NCI-H146 treated with DMSO at 0.1 percent for 48 hours (cell line): ENCODE measurements around the gene ZNF768.
"Not testable (repeated sequence)": the region's sequence is repeated elsewhere in the genome, so short reads cannot be mapped to it uniquely, and the experiment has no call there.

Experiments
- DNase-seq: peaks from one replicate; lab custom pipeline; 2025; ENCODE audit not compliant: unreplicated experiment; lab: John Stamatoyannopoulos, UW

ZNF768 gene

GRCh38 chr16:30533748-30534367 lies 7.5 kb upstream of the ZNF768 start:
- no peak for DNase-seq

- DNase-seq, result no peak
These were observed 6.8 kb upstream of the ZNF768 start for GRCh38 chr16:30533146-30533522.

- DNase-seq, result no peak
These were observed 6.1 kb upstream of the ZNF768 start for GRCh38 chr16:30532285-30533145.

GRCh38 chr16:30530163-30531037 lies 4.0 kb upstream of the ZNF768 start:
- DNase-seq, result no peak

GRCh38 chr16:30528799-30529457 lies 2.6 kb upstream of the ZNF768 start:
- DNase-seq, result no peak

- no peak for DNase-seq
These were observed 1.3 kb upstream of the ZNF768 start for GRCh38 chr16:30527635-30528178.

GRCh38 chr16:30526823-30527634 lies 663 bp upstream of the ZNF768 start:
- peak; percentile 99 for DNase-seq

GRCh38 chr16:30525844-30526136 lies 576 bp downstream of the ZNF768 start:
- no peak for DNase-seq

- no peak for DNase-seq
These were observed 1.5 kb downstream of the ZNF768 start for GRCh38 chr16:30524575-30525568.

GRCh38 chr16:30523768-30524574 lies 2.4 kb downstream of the ZNF768 start:
- DNase-seq, result no peak

GRCh38 chr16:30522702-30523463 lies 3.5 kb downstream of the ZNF768 start:
- not testable (repeated sequence) for DNase-seq

GRCh38 chr16:30521873-30522641 lies 4.3 kb downstream of the ZNF768 start:
- no peak for DNase-seq

- DNase-seq, result no peak
These were observed 4.9 kb downstream of the ZNF768 start for GRCh38 chr16:30521476-30521872.

- no peak for DNase-seq
These were observed 7.0 kb downstream of the ZNF768 start for GRCh38 chr16:30519120-30520049.

GRCh38 chr16:30518552-30518951 lies 7.8 kb downstream of the ZNF768 start:
- no peak for DNase-seq

GRCh38 chr16:30515275-30515674 lies 11.1 kb downstream of the ZNF768 start:
- no peak for DNase-seq
